Skeletal muscle tissue (tissue), 4 donors: ENCODE results near the gene YPEL4. TPM values are rescaled to one million over a fixed set of nuclear protein-coding genes. Genes with fewer than 3 reads are reported as not detected.
"Not testable (repeated sequence)": the region's sequence is repeated elsewhere in the genome, so short reads cannot be mapped to it uniquely, and the experiment has no call there.

Experiments
- H3K27ac ChIP-seq: one replicate; pipeline ENCODE4 v1.7.0; 2013; ENCODE audit warnings: mild to moderate bottlenecking, low read depth, low read length, inconsistent platforms
- H3K27me3 ChIP-seq, 3 donors: one replicate each; pipeline ENCODE4 v1.7.0; 2013; ENCODE audit warnings: low read length in 3 of 3; ENCODE audit not compliant: control insufficient read depth in 3 of 3, insufficient read depth in 3 of 3
- H3K36me3 ChIP-seq, 3 donors: one replicate each; pipeline ENCODE4 v1.7.0; 2013; ENCODE audit warnings: low read length in 3 of 3; ENCODE audit not compliant: control insufficient read depth in 3 of 3, insufficient read depth in 3 of 3
- H3K4me1 ChIP-seq, 3 donors: one replicate each; pipeline ENCODE4 v1.7.0; 2013; ENCODE audit warnings: low read length in 3 of 3, mild to moderate bottlenecking in 3 of 3; ENCODE audit not compliant: control insufficient read depth in 3 of 3, insufficient read depth in 3 of 3
- H3K4me3 ChIP-seq, 3 donors: one replicate each; pipeline ENCODE4 v1.7.0; 2013; ENCODE audit warnings: low read length in 3 of 3
- H3K9ac ChIP-seq, 3 donors: one replicate each; pipeline ENCODE4 v1.7.0; 2013; ENCODE audit warnings: low read length in 3 of 3, mild to moderate bottlenecking in 3 of 3, moderate library complexity in 2 of 3, low read depth in 1 of 3
- H3K9me3 ChIP-seq, 3 donors: one replicate each; pipeline ENCODE4 v1.7.0; 2013; ENCODE audit warnings: low read length in 3 of 3; ENCODE audit not compliant: control insufficient read depth in 3 of 3
- total RNA-seq: library from RNA; depleted of rRNA; stranded (reverse); fragments of >200 nt; gene quantifications from one replicate; pipeline ENCODE4 v1.2.3, GENCODE V29; 2014
- donor health status: Osteomylitis.

Gene YPEL4
- total RNA-seq, 1 donor from 2014 or later = 0.52 TPM

GRCh38 chr11:57652662-57653061 lies 3.0 kb upstream of the YPEL4 start:
- H3K36me3 ChIP-seq = no peaks in the 10 kb centered on the region
- no peak overlapping the region for H3K4me3 ChIP-seq
- peaks cover 18 to 32% (median 21%) of the 10 kb centered on the region in 3 donors for H3K27me3 ChIP-seq
- no peaks in the 10 kb centered on the region for H3K9me3 ChIP-seq
- H3K4me1 ChIP-seq = peaks cover 21 to 32% (median 25%) of the 10 kb centered on the region in 3 donors
- H3K27ac ChIP-seq = no peak overlapping the region
- no peak overlapping the region for H3K9ac ChIP-seq

GRCh38 chr11:57652230-57652629 lies 2.5 kb upstream of the YPEL4 start:
- not testable (repeated sequence) for H3K4me3 ChIP-seq, H3K9me3 ChIP-seq, H3K9ac ChIP-seq, H3K27ac ChIP-seq, H3K36me3 ChIP-seq
- Histone ChIP-seq H3K4me1 (peaks cover 25 to 34% (median 25%) of the 10 kb centered on the region in 3 donors), H3K27me3 (peaks cover 22 to 36% (median 25%) of the 10 kb centered on the region in 3 donors)

- Histone ChIP-seq H3K4me1 (peaks cover 23 to 35% (median 26%) of the 10 kb centered on the region in 3 donors), H3K27me3 (peaks cover 30 to 45% (median 33%) of the 10 kb centered on the region in 3 donors)
Observed at GRCh38 chr11:57651408-57651807, 1.7 kb upstream of the YPEL4 start.

GRCh38 chr11:57650739-57651090 lies 1.0 kb upstream of the YPEL4 start:
- H3K36me3 ChIP-seq = no peaks in the 10 kb centered on the region
- peaks cover 36 to 52% (median 40%) of the 10 kb centered on the region in 3 donors for H3K27me3 ChIP-seq
- H3K4me1 ChIP-seq = peaks cover 26 to 41% (median 29%) of the 10 kb centered on the region in 3 donors
- no peak overlapping the region for H3K27ac ChIP-seq
- H3K4me3 ChIP-seq = no peak overlapping the region
- no peaks in the 10 kb centered on the region for H3K9me3 ChIP-seq
- no peak overlapping the region for H3K9ac ChIP-seq

More at GRCh38 chr11:57651408-57651807, 1.7 kb upstream of the YPEL4 start:
- Histone ChIP-seq H3K9me3 (no peaks in the 10 kb centered on the region), H3K36me3 (no peaks in the 10 kb centered on the region), H3K27ac (no peak overlapping the region), H3K9ac (no peak overlapping the region), H3K4me3 (no peak overlapping the region)

- Histone ChIP-seq H3K4me1 (peaks cover 34 to 45% (median 36%) of the 10 kb centered on the region in 3 donors), H3K9me3 (no peaks in the 10 kb centered on the region), H3K9ac (peak overlapping the region; percentile 20 to 50 (median 32)), H3K4me3 (peak overlapping the region; percentile 67 to 75 (median 68)), H3K27me3 (peaks cover 40 to 53% (median 44%) of the 10 kb centered on the region in 3 donors), H3K27ac (no peak overlapping the region), H3K36me3 (no peaks in the 10 kb centered on the region)
Observed at GRCh38 chr11:57648801-57649735, 644 bp downstream of the YPEL4 start.

GRCh38 chr11:57647960-57648800 lies 1.5 kb downstream of the YPEL4 start:
- Histone ChIP-seq H3K36me3 (no peaks in the 10 kb centered on the region), H3K27ac (no peak overlapping the region), H3K4me3 (peak overlapping the region; percentile 41 to 75 (median 68)), H3K27me3 (peaks cover 40 to 53% (median 44%) of the 10 kb centered on the region in 3 donors), H3K9ac (peak overlapping the region in 2 of 3 donors; percentile 32 to 33), H3K4me1 (peaks cover 34 to 45% (median 36%) of the 10 kb centered on the region in 3 donors), H3K9me3 (no peaks in the 10 kb centered on the region)

GRCh38 chr11:57647372-57647771 lies 2.3 kb downstream of the YPEL4 start:
- H3K9me3 ChIP-seq = no peaks in the 10 kb centered on the region
- H3K27me3 ChIP-seq = peaks cover 40 to 53% (median 44%) of the 10 kb centered on the region in 3 donors
- no peak overlapping the region for H3K27ac ChIP-seq
- H3K9ac ChIP-seq = peak overlapping the region in 1 of 3 donors; percentile 57
- H3K36me3 ChIP-seq = no peaks in the 10 kb centered on the region
- peak overlapping the region in 1 of 3 donors; percentile 25 for H3K4me3 ChIP-seq
- H3K4me1 ChIP-seq = peaks cover 34 to 45% (median 36%) of the 10 kb centered on the region in 3 donors

GRCh38 chr11:57646799-57647303 lies 2.9 kb downstream of the YPEL4 start:
- Histone ChIP-seq H3K36me3 (no peaks in the 10 kb centered on the region), H3K27ac (no peak overlapping the region), H3K9me3 (no peaks in the 10 kb centered on the region), H3K27me3 (peaks cover 40 to 53% (median 44%) of the 10 kb centered on the region in 3 donors), H3K4me1 (peaks cover 34 to 45% (median 36%) of the 10 kb centered on the region in 3 donors), H3K9ac (peak overlapping the region in 1 of 3 donors; percentile 57), H3K4me3 (no peak overlapping the region)

- H3K4me1 ChIP-seq = peaks cover 35 to 47% (median 38%) of the 10 kb centered on the region in 3 donors
- H3K27me3 ChIP-seq = peaks cover 40 to 50% (median 44%) of the 10 kb centered on the region in 3 donors
- H3K36me3 ChIP-seq = no peaks in the 10 kb centered on the region
- no peak overlapping the region for H3K27ac ChIP-seq
- H3K4me3 ChIP-seq = no peak overlapping the region
- no peak overlapping the region for H3K9ac ChIP-seq
- H3K9me3 ChIP-seq = no peaks in the 10 kb centered on the region
Observed at GRCh38 chr11:57646194-57646798, 3.4 kb downstream of the YPEL4 start.
